ENCODE measurements around the gene GNAT3.

Gene GNAT3

DNA sequence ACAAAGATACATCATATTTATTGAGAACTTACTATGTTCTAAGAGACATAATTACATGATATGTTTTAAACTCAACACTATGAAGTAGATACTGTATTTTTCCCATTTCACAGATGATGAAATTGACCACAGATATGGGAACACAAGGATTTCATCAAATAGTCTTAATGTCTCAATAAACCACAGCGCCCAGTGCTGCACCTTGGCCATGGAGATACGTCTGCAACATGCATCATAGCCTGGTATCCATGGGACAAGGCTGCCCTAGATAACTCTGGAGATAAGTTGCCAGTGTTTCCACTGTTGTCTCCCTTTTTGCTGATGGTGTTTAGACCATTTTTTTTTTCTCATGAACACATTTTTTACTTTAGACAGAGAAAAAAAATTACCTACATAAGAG is 97.5 kb downstream of the GNAT3 start:
- no peak for DNase-seq

DNA sequence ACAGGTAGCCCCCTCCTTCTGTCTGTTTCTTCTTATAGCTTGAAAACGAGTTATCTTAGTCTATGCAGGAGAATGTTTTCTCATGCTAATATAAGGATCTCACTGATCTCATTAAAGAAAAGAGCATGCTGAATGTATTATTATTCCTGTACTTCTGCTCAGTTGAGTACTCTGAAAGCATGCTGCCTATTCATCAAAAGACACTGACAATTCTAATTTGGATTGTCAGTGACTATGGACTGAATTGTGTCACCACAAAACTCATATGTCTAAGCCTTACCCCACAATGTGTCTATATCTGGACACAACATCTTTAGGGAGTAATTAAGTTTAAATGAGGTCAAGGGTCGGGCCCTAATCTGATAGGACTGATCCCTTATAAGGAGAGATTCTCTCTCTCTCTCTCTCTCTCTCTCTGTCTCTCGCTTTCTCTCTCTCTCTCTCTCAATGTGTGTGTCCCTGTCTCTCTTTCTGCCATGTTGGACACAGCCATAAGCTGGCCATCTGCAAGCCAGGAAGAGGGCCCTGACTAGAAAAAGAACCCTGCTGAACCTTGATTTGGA is 98.4 kb downstream of the GNAT3 start:
- DNase-seq: no peak

DNA sequence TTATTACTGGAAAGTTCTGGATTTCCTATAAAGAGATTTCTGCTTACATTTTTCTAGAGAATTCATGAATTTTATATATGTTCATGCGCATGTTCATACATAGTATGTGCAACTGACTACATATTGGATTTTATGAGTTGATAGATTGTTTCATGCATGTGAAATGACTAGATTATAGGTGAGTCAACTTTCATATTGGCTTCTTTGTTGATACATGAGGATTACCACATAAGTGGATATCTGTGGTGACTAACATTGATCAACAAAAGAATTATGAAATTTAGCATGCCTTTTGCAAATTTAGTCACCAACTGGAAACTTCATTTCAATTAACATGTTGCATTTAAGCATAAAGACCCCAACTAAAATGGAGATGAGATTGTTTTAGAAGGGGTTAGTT is 99.0 kb downstream of the GNAT3 start:
- DNase-seq: no peak

DNA sequence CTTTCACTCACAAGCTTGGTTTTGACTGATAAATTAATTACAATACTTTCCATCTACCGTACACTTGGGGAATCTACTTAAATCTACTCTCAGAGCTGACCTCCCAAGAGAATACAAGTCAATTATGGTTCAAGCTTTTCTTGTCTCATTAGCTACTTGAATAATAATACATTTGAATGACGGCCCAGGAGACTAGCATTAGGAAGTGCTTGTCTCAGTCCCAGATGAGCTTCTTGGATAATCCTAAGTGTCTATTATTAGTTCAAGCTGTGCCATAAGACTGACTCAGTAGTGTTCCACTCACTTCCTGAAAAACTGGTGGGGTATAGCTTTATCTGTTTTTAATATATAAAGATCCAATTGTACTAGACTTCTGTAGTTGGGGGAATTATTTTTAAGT is 100.2 kb downstream of the GNAT3 start:
- DNase-seq: no peak

DNA sequence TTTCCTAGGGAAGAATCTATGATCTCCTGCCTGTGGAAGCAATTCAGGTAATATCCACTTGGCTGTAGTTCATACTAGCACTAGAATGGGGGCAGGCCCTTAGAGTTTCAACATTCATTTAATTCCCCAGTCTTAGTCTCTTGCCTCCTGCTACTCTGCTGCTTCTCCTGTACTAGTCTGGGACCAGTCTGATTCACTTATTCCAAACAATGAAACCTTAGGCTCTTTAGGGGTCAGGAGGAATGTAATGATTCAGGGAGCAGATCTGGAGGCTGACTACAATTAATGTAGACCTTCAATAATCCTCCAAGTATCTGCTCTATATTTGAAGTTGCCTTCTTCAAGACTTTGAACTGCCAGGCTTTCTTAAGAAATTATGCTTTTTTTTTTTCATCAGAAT is 101.8 kb downstream of the GNAT3 start:
- no peak for DNase-seq

Data from cortex of kidney (tissue), 1 donor.